Measurements from ENCODE around the gene SEMA3C.

SEMA3C gene

GRCh38 chr7:80896906-80897598 lies 21.8 kb downstream of the SEMA3C start:
- no peak for ATAC-seq
- TF ChIP-seq ISL1 (CRISPR knock-in tag; IDR thresholded peaks at IDR 0.05) (no peak), ZC3H10 (CRISPR knock-in tag; IDR thresholded peaks at IDR 0.05) (no peak), TCF4 (CRISPR knock-in tag; IDR thresholded peaks at IDR 0.05; ENCODE audit: borderline replicate concordance) (no peak), ZNF565 (CRISPR knock-in tag; conservative IDR thresholded peaks at IDR 0.05; ENCODE audit: low read depth) (no peak), CSRNP3 (CRISPR knock-in tag; IDR thresholded peaks at IDR 0.05) (no peak), ZNF8 (CRISPR knock-in tag; IDR thresholded peaks at IDR 0.05) (no peak), ARNTL (CRISPR knock-in tag; IDR thresholded peaks at IDR 0.05; ENCODE audit: borderline replicate concordance, low read depth) (no peak), GLIS3 (CRISPR knock-in tag; IDR thresholded peaks at IDR 0.05) (no peak), ZFP3 (CRISPR knock-in tag; IDR thresholded peaks at IDR 0.05) (no peak), ESRRG (CRISPR knock-in tag; IDR thresholded peaks at IDR 0.05) (no peak), PPARA (CRISPR knock-in tag; IDR thresholded peaks at IDR 0.05; ENCODE audit: borderline replicate concordance) (no peak), RARB (CRISPR knock-in tag; IDR thresholded peaks at IDR 0.05) (no peak), TSHZ2 (CRISPR knock-in tag; IDR thresholded peaks at IDR 0.05) (no peak), CSDC2 (CRISPR knock-in tag; IDR thresholded peaks at IDR 0.05) (no peak), POU6F1 (CRISPR knock-in tag; IDR thresholded peaks at IDR 0.05; ENCODE audit: borderline replicate concordance, low read depth) (no peak), CREB5 (CRISPR knock-in tag; IDR thresholded peaks at IDR 0.05; ENCODE audit: low read depth) (no peak), OSR1 (CRISPR knock-in tag; IDR thresholded peaks at IDR 0.05) (no peak)

- TF ChIP-seq ZC3H10 (CRISPR knock-in tag; IDR thresholded peaks at IDR 0.05) (no peak), ZNF8 (CRISPR knock-in tag; IDR thresholded peaks at IDR 0.05) (no peak)
- ATAC-seq = no peak
These were observed 23.8 kb downstream of the SEMA3C start for GRCh38 chr7:80895056-80895455.

GRCh38 chr7:80891259-80891544 lies 27.6 kb downstream of the SEMA3C start:
- TF ChIP-seq ESRRG (CRISPR knock-in tag; IDR thresholded peaks at IDR 0.05) = no peak
- TF ChIP-seq ZFP3 (CRISPR knock-in tag; IDR thresholded peaks at IDR 0.05) = no peak
- TF ChIP-seq GLIS3 (CRISPR knock-in tag; IDR thresholded peaks at IDR 0.05) = no peak
- TF ChIP-seq SNAI2 (CRISPR knock-in tag; IDR thresholded peaks at IDR 0.05) = no peak
- no peak for TF ChIP-seq TCF4 (CRISPR knock-in tag; IDR thresholded peaks at IDR 0.05; ENCODE audit: borderline replicate concordance)
- no peak for TF ChIP-seq POU6F1 (CRISPR knock-in tag; IDR thresholded peaks at IDR 0.05; ENCODE audit: borderline replicate concordance, low read depth)
- no peak for TF ChIP-seq ZNF565 (CRISPR knock-in tag; conservative IDR thresholded peaks at IDR 0.05; ENCODE audit: low read depth)
- no peak for TF ChIP-seq ZNF70 (CRISPR knock-in tag; IDR thresholded peaks at IDR 0.05)
- TF ChIP-seq ISL1 (CRISPR knock-in tag; IDR thresholded peaks at IDR 0.05) = no peak
- no peak for TF ChIP-seq ARNTL (CRISPR knock-in tag; IDR thresholded peaks at IDR 0.05; ENCODE audit: borderline replicate concordance, low read depth)
- TF ChIP-seq ZNF8 (CRISPR knock-in tag; IDR thresholded peaks at IDR 0.05) = no peak
- no peak for TF ChIP-seq CREB5 (CRISPR knock-in tag; IDR thresholded peaks at IDR 0.05; ENCODE audit: low read depth)
- no peak for TF ChIP-seq PATZ1 (CRISPR knock-in tag; IDR thresholded peaks at IDR 0.05; ENCODE audit: borderline replicate concordance)
- no peak for TF ChIP-seq ZFP30 (CRISPR knock-in tag; IDR thresholded peaks at IDR 0.05)
- TF ChIP-seq RARB (CRISPR knock-in tag; IDR thresholded peaks at IDR 0.05) = no peak
- TF ChIP-seq ZC3H10 (CRISPR knock-in tag; IDR thresholded peaks at IDR 0.05) = no peak
- TF ChIP-seq CSRNP3 (CRISPR knock-in tag; IDR thresholded peaks at IDR 0.05) = no peak
- TF ChIP-seq PPARA (CRISPR knock-in tag; IDR thresholded peaks at IDR 0.05; ENCODE audit: borderline replicate concordance) = no peak
- TF ChIP-seq CSDC2 (CRISPR knock-in tag; IDR thresholded peaks at IDR 0.05) = no peak
- TF ChIP-seq BACH2 (CRISPR knock-in tag; IDR thresholded peaks at IDR 0.05; ENCODE audit: borderline replicate concordance) = no peak
- peak; percentile 39; the same call in 2 of the 3 replicates for ATAC-seq

All from SK-N-SH treated with all-trans-retinoic acid at 6 μM for 48 hours (cell line).